HG03378 (cell line): Measurements from ENCODE around the gene MZF1.
"Not testable (repeated sequence)": the region's sequence is repeated elsewhere in the genome, so short reads cannot be mapped to it uniquely, and the experiment has no call there.

Experiments
- ATAC-seq: cut with Tn5 transposase; IDR thresholded peaks from one replicate; pipeline ENCODE4 v1.9.1; 2021; ENCODE audit warnings: mild to moderate bottlenecking, moderate library complexity; ENCODE audit not compliant: unreplicated experiment

The MZF1 gene

GRCh38 chr19:58572818-58573657 lies at the start of gene MZF1:
Gene MZF1, minus strand, starts transcription at chr19:58573335. Its CDS starts 1,946 bp downstream, at chr19:58571389.
- ATAC-seq: peak; percentile 55

- ATAC-seq: not testable (repeated sequence)
Observed at GRCh38 chr19:58607213-58607612, 34.1 kb upstream of the MZF1 start.

DNA sequence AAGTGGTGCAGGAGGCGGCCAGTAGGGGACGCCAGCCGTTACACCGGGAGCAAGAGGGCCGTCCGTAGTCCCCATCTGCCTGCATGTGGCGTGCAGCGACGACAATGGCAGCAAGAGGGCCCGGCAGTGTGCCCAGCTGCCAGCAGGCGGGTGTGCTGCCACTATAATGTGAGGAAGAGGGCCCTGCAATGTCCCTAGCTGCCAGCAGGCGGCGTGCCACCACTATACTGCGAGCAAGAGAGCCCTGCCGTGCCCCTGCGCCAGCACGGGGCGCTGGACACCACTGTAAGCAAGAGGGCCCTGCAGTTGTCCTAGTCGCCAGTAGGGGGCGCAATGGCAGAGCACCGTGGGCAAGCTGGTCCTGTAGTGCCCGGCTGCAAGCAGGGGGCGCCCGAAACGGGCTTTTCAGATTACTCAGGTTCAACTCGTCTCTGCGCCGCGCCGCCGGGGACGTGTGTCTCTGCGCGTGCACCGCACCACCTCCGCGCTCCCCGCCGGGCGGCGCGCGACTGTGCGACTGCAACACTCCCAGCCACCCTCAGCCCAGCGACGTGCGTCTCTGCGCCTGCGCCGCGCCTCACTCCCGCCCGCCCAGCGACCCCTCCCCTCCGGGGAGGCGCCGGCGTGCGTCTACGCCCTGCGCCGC lies 33.2 kb upstream of the MZF1 start:
- not testable (repeated sequence) for ATAC-seq

GRCh38 chr19:58586133-58586765 lies 13.1 kb upstream of the MZF1 start:
- no peak for ATAC-seq

- no peak for ATAC-seq
Observed at GRCh38 chr19:58585442-58586132, 12.5 kb upstream of the MZF1 start.

- ATAC-seq: no peak
Observed at GRCh38 chr19:58584498-58585441, 11.6 kb upstream of the MZF1 start.

GRCh38 chr19:58582985-58583384 lies 9.8 kb upstream of the MZF1 start:
- ATAC-seq: no peak

DNA sequence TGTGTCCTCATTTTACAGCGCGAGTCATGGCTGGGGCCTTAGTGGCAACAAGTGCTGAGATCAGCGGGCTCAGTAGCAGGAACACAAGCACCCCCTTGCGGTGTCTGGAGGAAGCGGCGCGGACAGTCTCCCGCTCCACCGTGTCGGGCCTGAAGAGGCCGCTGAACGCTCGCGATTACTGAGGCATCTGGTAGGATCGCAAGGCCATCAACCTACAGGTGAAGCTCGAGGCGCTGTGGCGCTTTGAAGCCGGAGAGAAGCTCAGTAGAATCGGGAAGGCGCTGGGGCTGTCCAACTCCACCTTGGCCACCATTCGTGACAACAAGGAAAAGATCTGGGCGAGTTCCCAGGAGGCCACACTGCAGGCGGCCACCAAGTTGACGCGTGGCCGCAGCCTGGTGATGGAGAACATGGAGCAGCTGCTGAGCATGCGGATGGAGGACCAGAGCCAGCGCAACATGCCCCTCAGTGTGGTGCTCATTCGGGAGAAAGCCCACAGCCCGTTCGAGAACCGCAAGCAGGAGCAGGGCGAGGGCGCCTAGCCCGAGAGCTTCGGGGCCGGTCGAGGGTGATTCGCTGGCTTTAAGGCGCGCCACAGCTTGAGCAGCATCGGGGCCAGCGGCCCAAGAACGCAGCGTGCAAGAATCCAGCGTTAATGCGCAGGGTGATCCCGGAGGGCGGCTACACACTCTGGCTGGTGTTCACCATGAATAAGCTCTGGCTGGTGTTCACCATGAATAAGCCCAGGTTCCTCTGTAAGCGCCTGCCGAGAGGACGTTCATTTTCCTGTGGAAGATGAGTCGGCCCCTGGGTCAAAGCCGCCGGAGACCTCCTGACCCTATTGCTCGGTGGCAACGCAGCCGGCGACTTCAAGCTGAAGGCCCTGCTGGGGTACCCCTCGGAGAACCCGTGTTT lies 8.3 kb upstream of the MZF1 start:
- peak; percentile 47 for ATAC-seq

DNA sequence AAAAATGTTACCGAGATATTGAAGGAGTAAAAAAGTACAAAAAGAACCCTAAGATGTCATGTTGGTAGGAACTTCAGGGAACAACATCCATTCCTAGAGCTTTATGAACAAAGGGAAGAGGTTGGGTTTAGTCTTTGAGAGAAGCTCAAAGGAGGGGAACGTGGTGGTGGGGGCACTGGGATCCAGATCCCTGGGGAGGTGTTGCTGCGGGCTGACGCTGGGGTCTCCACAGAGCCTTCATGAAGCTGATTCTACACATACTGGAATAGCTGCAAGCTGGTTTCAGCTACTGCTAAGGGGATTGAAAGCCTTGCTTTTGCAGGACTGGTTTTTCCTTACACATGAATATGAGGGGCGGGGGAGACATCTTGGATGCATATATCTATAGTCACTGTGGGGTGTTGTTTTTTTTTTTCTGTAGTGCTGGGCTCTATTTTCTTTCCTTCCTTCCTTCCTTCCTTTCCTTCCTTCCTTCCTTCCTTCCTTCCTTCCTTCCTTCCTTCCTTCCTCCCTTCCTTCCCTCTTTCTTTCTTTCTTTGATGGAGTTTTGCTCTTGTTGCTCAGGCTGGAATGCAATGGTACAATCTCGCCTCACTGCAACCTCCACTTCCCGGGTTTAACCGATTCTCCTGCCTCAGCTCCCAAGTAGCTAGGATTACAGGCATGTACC lies 6.5 kb upstream of the MZF1 start:
- ATAC-seq: no peak

DNA sequence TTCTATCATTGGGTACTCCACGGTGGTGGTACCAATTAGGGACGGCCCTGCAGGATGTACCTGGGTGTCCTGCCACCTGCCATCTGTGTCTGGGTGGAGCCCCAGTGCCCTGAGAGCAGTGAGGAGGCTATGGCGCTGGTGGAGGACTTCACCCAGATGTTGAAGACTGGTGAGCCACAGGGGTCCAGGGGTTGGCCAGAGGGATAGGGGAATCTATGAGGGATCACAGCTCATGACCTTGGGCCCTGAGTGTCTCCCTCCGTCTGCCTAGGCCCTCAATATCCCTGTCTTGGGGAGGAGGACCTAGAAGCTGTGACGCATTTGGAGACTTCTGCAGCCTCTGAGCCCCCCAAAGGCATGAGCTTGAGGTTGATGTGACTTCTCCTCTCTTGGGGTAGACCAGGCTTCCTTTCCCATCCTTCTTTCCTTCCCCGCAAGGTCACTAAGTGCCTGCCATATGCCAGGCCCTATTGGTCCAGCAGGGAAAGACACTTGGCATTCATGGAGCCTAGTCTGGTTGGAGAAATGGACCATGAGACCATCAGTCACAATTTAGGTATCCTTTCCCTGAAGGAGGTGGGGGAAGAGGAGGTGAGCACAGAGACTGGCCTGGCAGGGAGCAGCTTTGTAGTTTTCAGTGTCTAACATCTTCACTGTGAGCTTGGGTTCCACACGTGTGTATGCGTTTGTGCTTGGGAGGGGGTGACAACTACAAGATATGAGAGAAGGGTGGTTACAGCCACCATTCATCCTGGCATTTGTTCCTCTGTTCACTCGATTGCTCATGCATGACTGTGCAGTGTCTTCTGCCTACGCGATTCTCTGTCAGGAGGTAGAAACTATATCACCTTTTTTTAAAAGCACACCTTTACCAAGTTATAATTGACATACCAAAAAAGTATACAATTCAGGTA lies 5.1 kb upstream of the MZF1 start:
- ATAC-seq: no peak

GRCh38 chr19:58577581-58577980 lies 4.4 kb upstream of the MZF1 start:
- ATAC-seq: not testable (repeated sequence)

DNA sequence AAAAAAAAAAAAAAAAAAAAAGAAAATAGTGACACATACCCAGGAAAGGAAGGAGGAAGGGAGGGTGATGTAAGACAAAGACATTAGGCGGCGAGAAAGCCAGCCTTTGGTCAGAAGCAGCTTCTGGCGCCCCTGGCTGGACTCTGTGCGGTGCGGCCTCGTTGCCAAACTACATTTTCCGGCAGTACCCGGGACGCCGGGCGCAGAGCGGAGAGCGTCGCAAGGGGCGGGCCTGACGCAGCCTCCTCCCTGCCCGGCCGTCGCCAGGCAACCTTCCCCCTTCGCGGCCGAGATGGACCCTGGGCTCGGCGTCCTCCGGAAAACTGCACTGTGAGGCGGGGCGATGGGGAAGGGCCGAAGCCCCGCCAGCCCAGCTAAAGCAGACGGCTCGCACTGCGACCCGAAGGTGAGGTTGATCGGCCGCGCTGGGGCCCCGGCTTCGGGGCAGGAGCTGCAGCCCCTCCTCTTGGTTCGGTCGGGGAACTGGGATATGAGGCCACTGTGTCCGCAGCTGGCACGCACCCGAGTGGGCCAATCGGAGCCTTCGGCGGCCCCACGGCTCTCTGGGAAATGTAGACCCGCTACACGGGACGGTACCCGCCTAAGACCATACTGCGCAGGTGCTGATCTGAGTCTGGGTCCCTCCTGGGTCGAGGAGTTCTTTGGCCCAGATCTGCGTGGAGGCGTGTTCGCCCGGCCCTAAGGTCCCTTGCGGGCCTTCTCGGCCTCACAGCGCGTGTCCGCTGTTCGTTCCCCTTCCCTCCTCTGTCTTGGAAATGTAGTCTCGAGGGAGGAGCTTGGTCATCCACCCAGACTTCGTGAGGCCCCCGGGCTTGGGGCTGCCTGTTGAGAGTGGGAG lies 2.3 kb upstream of the MZF1 start:
- ATAC-seq: peak; percentile 37

DNA sequence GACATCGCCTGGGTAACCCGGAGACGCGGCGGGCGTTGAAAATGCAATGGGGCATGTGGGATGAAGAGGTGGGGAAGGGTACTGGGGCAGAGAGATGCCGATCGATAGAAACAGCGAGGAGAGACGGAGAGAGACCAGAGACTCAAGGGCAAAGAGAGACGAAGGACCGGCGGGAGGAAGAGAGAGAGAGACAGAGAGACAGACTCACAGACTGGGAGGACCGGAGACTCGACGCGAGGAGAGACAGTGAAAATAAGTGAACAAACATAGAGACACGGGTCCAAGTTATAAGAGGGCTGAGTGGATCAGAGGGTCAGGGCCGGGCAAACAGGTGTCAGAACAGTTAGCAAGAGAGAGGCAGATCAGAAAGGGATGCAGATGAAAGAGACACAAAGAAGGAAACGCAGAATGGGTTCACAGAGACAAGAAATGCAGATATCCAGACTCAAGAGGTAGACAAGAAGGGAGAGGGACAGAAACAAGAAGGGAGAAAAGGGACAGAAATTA lies 576 bp upstream of the MZF1 start:
- ATAC-seq: no peak

DNA sequence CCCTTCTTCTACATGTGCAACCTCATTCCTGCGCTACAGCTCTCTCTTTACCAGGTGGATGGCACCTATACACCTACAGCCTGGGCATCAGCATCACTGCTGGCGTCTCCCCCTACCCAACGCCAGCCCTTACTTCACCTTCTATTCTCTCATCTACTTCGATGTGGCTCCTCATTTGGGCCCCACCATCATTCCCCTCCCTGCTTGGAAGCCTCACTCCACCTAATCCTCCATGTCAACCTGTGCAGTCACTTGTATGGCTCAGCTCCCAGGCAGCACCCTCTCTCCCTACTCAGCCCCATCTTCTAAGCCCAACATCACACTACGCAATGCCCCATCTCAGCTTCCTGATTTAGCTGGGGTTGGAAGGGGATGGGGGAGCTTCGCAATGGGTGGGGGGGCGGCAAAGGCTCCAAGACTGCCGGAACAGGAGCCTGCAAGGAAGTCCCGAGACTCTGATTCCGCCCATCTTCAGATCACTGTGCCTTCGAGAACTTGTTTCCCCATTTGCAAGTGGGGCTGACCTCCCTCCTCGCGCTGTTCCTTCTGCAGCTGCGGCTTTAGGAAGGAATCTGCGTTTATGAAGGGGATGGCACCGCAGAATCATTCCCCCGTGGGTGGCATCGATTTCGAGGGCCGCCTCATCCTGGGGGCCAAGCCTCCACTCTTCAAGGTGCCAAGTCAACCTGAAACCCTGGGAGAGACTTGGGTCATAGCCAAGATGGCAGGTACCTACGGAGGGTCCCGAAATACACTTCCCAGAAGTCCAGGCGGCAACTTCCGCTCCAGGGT lies 913 bp downstream of the MZF1 start:
- ATAC-seq: no peak

DNA sequence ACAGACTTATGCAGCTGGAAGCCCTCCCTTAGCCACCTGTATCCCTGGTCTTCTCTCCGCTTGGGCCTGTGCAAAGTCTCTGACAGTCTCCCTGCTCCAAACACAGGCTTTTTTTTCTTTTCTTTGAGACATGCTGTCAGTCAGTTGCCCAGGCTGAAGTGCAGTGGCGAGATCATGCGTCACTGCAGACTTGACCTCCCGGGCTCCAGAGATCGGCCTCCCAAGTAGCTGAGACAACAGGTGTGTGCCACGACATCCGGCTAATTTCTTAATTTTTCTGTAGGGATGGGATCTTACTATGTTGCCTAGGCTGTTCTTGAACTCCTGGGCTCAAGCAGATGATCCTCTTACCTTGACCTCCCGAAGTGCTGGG lies 1.6 kb downstream of the MZF1 start:
- ATAC-seq: no peak
